HUES6 (cell line): ENCODE measurements around the gene ASF1A.
A peak's percentile ranks its signal among the peaks of the same experiment; 100 is the strongest.

ENCODE experiments used
- H3K27ac ChIP-seq: 2 replicates; pipeline ENCODE4 v1.7.0; 2013; ENCODE audit warnings: low read depth, mild to moderate bottlenecking, low read length, inconsistent platforms
- H3K27me3 ChIP-seq: 2 replicates; pipeline ENCODE4 v1.6.1; 2013; ENCODE audit warnings: low read length; ENCODE audit not compliant: control insufficient read depth, insufficient read depth
- H3K36me3 ChIP-seq: 2 replicates; pipeline ENCODE4 v1.6.1; 2013; ENCODE audit warnings: low read length; ENCODE audit not compliant: control insufficient read depth, insufficient read depth
- H3K4me1 ChIP-seq: 2 replicates; pipeline ENCODE4 v1.6.1; 2013; ENCODE audit warnings: low read length; ENCODE audit not compliant: control insufficient read depth, insufficient read depth
- H3K4me3 ChIP-seq: 2 replicates; pipeline ENCODE4 v1.5.1; 2013; ENCODE audit warnings: low read depth, low read length
- H3K9ac ChIP-seq: one replicate; pipeline ENCODE4 v1.6.1; 2013; ENCODE audit warnings: mild to moderate bottlenecking, low read length
- H3K9me3 ChIP-seq: 2 replicates; pipeline ENCODE4 v1.6.1; 2013; ENCODE audit warnings: low read depth, low read length; ENCODE audit not compliant: control insufficient read depth, insufficient read depth

Gene ASF1A

GRCh38 chr6:118935331-118935668 is 41.3 kb downstream of the ASF1A start:
- Histone ChIP-seq H3K4me3 (peak overlapping the region; percentile 87), H3K9ac (no peak overlapping the region), H3K9me3 (peaks cover 18% of the 10 kb centered on the region), H3K27me3 (no peaks in the 10 kb centered on the region), H3K4me1 (no peaks in the 10 kb centered on the region), H3K27ac (peak overlapping the region; percentile 64; the same call in 1 of the 2 replicates), H3K36me3 (peaks cover 21% of the 10 kb centered on the region)

- Histone ChIP-seq H3K4me1 (no peaks in the 10 kb centered on the region), H3K27me3 (no peaks in the 10 kb centered on the region), H3K9ac (no peak overlapping the region), H3K27ac (no peak overlapping the region), H3K9me3 (peaks cover 26% of the 10 kb centered on the region), H3K4me3 (0 out of 2 replicates have a peak overlapping the region, but pooled peaks have one; percentile 13), H3K36me3 (peaks cover 13% of the 10 kb centered on the region)
Measured at GRCh38 chr6:118935978-118936703, 42.2 kb downstream of the ASF1A start.

GRCh38 chr6:118939683-118940082 is 45.7 kb downstream of the ASF1A start:
- Histone ChIP-seq H3K4me1 (no peaks in the 10 kb centered on the region), H3K27ac (no peak overlapping the region), H3K27me3 (no peaks in the 10 kb centered on the region), H3K4me3 (no peak overlapping the region), H3K9ac (no peak overlapping the region), H3K36me3 (no peaks in the 10 kb centered on the region), H3K9me3 (peaks cover 32% of the 10 kb centered on the region)

- H3K27me3 ChIP-seq, result no peaks in the 10 kb centered on the region
- H3K9me3 ChIP-seq, result peaks cover 39% of the 10 kb centered on the region
- H3K36me3 ChIP-seq, result no peaks in the 10 kb centered on the region
- H3K4me3 ChIP-seq, result no peak overlapping the region
- H3K4me1 ChIP-seq, result no peaks in the 10 kb centered on the region
- H3K9ac ChIP-seq, result no peak overlapping the region
- H3K27ac ChIP-seq, result no peak overlapping the region
Measured at GRCh38 chr6:118940770-118941169, 46.8 kb downstream of the ASF1A start.

- Histone ChIP-seq H3K36me3 (no peaks in the 10 kb centered on the region), H3K27me3 (no peaks in the 10 kb centered on the region), H3K4me1 (no peaks in the 10 kb centered on the region), H3K4me3 (no peak overlapping the region), H3K9me3 (peaks cover 24% of the 10 kb centered on the region), H3K27ac (no peak overlapping the region), H3K9ac (no peak overlapping the region)
Measured at GRCh38 chr6:118945217-118945616, 51.3 kb downstream of the ASF1A start.

GRCh38 chr6:118952683-118953082 is 58.7 kb downstream of the ASF1A start:
- Histone ChIP-seq H3K9ac (no peak overlapping the region), H3K9me3 (no peaks in the 10 kb centered on the region), H3K4me3 (no peak overlapping the region), H3K27me3 (no peaks in the 10 kb centered on the region), H3K27ac (no peak overlapping the region), H3K36me3 (no peaks in the 10 kb centered on the region), H3K4me1 (no peaks in the 10 kb centered on the region)

- Histone ChIP-seq H3K27ac (no peak overlapping the region), H3K9ac (no peak overlapping the region), H3K36me3 (no peaks in the 10 kb centered on the region), H3K4me1 (no peaks in the 10 kb centered on the region), H3K27me3 (no peaks in the 10 kb centered on the region), H3K4me3 (no peak overlapping the region), H3K9me3 (no peaks in the 10 kb centered on the region)
Measured at GRCh38 chr6:118953391-118953790, 59.4 kb downstream of the ASF1A start.
